Esophagus (tissue), 2 donors: ENCODE results near the gene TGFBR3L. TPM values are rescaled to one million over a fixed set of nuclear protein-coding genes. Genes with fewer than 3 reads are reported as not detected.

Source experiments
- H3K27ac ChIP-seq, 2 donors: one replicate each; pipeline ENCODE4 v1.5.1; 2013; ENCODE audit warnings: low read depth in 2 of 2, mild to moderate bottlenecking in 2 of 2, inconsistent platforms in 1 of 2, low read length in 1 of 2, moderate library complexity in 1 of 2
- H3K27me3 ChIP-seq, 2 donors: one replicate each; pipeline ENCODE4 v1.6.1; 2013; ENCODE audit warnings: low read length in 2 of 2, control low read depth in 1 of 2, mild to moderate bottlenecking in 1 of 2; ENCODE audit not compliant: insufficient read depth in 2 of 2, control insufficient read depth in 1 of 2
- H3K36me3 ChIP-seq, 2 donors: one replicate each; pipeline ENCODE4 v1.6.1; 2013; ENCODE audit warnings: low read length in 1 of 2; ENCODE audit not compliant: control insufficient read depth in 2 of 2, insufficient read depth in 2 of 2
- H3K4me1 ChIP-seq, 2 donors: one replicate each; pipeline ENCODE4 v1.6.1; 2013; ENCODE audit warnings: low read length in 1 of 2; ENCODE audit not compliant: control insufficient read depth in 2 of 2, insufficient read depth in 2 of 2
- H3K4me3 ChIP-seq, 2 donors: one replicate each; pipeline ENCODE4 v1.5.1; 2013; ENCODE audit warnings: low read length in 2 of 2, mild to moderate bottlenecking in 2 of 2, low read depth in 1 of 2, moderate library complexity in 1 of 2
- H3K9me3 ChIP-seq, 2 donors: one replicate each; pipeline ENCODE4 v1.6.1; 2013; ENCODE audit warnings: mild to moderate bottlenecking in 2 of 2, low read depth in 1 of 2, low read length in 1 of 2, moderate library complexity in 1 of 2; ENCODE audit not compliant: control insufficient read depth in 2 of 2, insufficient read depth in 1 of 2
- WGBS, 2 donors: extraction: QIAGEN DNeasy Blood & Tissue Kit; methylation state at CpG; one replicate each; pipeline ENCODE4 v1.1.7; 2013; 5-methylcytosine and 5-hydroxymethylcytosine counted together
- polyA plus RNA-seq, 2 donors: library from polyadenylated mRNA; stranded (reverse); fragments of 200-250 nt; gene quantifications; one replicate each; pipeline ENCODE4 v1.2.3, GENCODE V29; 2013
- donor health status: healthy with polysubstance abuse.
- donor health status: Bipolar disorder and iron deficiency.

Gene TGFBR3L
- polyA plus RNA-seq, 2 donors, result 0.08 TPM; not detected in 1

DNA sequence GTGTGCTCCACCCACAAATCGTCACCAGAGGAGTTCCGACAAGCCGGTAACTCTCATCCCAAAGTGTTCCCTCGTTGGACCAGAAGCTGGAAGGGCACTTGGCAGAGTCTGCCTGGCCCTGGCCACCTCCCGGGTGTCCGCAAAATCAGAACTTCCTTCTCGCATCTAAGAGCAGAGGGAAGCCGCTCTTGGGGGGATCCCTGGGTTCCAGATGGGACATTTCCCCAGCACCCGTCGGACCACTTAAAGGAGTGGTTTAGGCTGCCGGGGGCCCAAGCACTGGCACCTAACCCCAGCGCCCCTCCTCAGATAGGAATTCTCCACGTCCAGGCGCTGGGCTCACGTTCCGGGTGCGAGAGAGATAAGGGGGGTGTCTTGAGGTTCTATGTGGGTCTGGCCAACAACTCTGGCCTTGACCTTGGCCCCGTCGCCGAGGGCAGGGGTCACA, 11.8 kb upstream of the TGFBR3L start:
- peaks cover 0 to 10% of the 10 kb centered on the region in 2 donors for H3K36me3 ChIP-seq
- H3K4me1 ChIP-seq, result peaks cover 7 to 39% of the 10 kb centered on the region in 2 donors
- 9 to 14% methylated on average over 20 of the region's 20 CpGs for WGBS, 2 donors
- no peaks in the 10 kb centered on the region for H3K27me3 ChIP-seq
- H3K9me3 ChIP-seq, result peaks cover 0 to 1% of the 10 kb centered on the region in 2 donors
- H3K27ac ChIP-seq, result peak overlapping the region; percentile 82 to 94
- H3K4me3 ChIP-seq, result peak overlapping the region; percentile 55 to 85

DNA sequence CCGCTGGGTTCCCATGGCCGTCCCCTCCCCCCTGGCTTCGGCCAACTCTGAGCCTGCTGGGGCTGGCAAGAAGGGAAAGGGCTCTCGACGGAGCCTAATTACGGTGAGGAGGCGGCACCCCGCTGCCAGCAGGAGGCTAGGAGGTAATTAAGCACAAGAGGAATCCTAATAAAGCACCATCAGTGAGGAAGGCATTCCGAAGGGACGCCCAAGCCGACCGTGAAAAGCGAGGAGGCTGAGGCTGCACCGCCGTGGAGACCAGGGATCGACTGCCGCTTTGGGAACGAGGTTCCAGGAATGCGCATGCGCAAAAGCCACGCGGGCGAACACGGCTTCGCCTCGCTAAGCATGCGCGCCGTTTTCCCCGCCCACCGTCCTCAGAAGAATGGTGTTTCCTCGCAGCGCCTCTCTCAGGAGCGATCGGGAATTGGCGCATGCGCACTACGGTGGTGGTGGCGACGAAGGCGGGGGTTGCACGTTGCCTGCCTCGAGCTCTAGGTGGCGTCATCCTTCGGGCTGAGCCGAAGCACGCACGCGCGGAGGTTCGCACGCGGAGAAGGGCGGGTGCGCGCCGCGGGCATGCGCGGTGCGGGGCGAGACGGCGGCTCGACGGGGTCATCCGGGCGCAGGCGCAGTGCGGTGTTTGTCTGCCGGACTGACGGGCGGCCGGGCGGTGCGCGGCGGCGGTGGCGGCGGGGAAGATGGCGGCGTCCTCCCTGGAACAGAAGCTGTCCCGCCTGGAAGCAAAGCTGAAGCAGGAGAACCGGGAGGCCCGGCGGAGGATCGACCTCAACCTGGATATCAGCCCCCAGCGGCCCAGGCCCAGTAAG, 11.2 kb upstream of the TGFBR3L start, which contains the start of gene MAP2K7:
Gene MAP2K7 (plus strand): TSS at position 634 of the 830 bp plus-strand sequence. CDS start 68 bp downstream, at position 702.
- Histone ChIP-seq H3K27me3 (no peaks in the 10 kb centered on the region), H3K27ac (peak within 1 kb of the TSS; percentile 92 to 94), H3K9me3 (peaks cover 0 to 1% of the 10 kb centered on the region in 2 donors), H3K4me1 (peaks cover 7 to 41% of the 10 kb centered on the region in 2 donors), H3K36me3 (peaks cover 0 to 10% of the 10 kb centered on the region in 2 donors), H3K4me3 (peak within 1 kb of the TSS; percentile 73 to 85)
- 0 to 1% methylated on average over 73 to 89 of the region's 89 CpGs for WGBS, 2 donors

DNA sequence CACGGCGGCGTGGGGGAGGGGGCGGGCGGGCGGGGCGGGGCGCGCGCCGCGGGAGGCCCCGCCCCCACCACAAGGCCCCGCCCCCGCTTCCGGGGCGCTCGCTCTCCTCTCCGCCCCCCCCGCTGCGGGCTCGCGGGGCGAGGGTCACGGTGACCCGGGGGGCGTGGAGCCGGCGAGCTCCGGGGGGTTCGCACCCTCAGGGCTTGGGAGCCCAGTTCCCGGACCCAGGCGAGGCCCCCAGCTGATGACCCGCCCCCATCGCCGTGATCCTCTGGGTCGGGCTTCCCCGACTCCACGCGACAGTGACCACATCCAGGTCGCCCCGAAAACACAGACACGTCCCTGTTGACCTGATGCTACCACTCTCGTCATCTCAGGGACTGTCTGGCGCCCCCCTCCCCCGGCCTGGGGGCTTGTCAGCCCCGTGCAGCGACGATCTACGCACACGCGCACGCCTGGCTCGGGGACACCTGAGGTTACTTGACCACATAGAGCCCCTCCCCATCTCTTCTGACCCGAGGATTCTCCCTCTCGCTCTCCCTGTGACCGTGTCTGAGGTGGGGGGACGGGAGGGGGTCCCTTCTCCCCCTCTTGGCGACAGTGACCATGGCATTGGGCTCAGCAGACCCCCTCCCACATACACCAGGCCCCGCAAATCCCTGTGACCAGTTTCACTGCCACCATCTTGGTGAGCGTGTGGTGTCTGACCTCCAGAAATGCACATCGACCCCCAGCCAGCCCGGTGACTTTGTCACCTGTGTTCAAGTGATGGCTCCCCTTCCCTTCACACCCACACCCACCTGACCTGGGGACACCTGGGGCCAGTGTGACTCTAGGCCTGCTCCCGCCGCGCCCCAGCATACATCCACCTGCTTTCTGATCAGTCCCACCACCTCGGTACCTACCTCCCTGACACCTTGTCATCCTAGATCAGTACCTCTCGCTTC, 10.3 kb upstream of the TGFBR3L start:
- Histone ChIP-seq H3K27ac (peak overlapping the region; percentile 92 to 93), H3K4me3 (peak overlapping the region; percentile 73 to 85), H3K9me3 (peaks cover 0 to 1% of the 10 kb centered on the region in 2 donors), H3K4me1 (peaks cover 7 to 41% of the 10 kb centered on the region in 2 donors), H3K27me3 (no peaks in the 10 kb centered on the region), H3K36me3 (peaks cover 0 to 15% of the 10 kb centered on the region in 2 donors)
- WGBS, 2 donors, result 8 to 12% methylated on average over 43 to 68 of the region's 68 CpGs

DNA sequence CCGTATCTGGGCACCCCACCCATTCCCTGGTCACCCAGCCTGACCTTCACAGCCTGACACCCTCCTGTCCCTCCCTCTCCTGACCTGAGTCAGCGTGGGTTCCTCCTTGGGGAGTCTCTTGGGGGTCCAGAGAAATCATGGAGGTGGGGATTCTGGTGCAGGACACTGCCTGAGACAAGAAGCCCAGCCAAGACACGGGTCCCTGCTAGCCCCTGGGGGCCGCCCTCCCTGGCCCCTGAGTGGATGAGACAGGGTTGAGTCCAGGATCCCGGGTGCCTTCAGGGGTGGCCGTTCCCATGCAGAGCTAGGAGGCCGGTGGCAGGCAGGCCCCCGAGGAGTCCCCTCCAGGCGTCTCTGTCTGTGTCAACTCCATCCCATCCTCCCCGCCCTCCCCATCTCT, 9.4 kb upstream of the TGFBR3L start:
- no peak overlapping the region for H3K27ac ChIP-seq
- no peaks in the 10 kb centered on the region for H3K27me3 ChIP-seq
- peak overlapping the region in 1 of 2 donors; percentile 73 for H3K4me3 ChIP-seq
- H3K36me3 ChIP-seq, result peaks cover 0 to 16% of the 10 kb centered on the region in 2 donors
- H3K9me3 ChIP-seq, result peaks cover 0 to 1% of the 10 kb centered on the region in 2 donors
- H3K4me1 ChIP-seq, result peaks cover 4 to 33% of the 10 kb centered on the region in 2 donors
- 62 to 81% methylated on average over 10 of the region's 10 CpGs for WGBS, 2 donors

DNA sequence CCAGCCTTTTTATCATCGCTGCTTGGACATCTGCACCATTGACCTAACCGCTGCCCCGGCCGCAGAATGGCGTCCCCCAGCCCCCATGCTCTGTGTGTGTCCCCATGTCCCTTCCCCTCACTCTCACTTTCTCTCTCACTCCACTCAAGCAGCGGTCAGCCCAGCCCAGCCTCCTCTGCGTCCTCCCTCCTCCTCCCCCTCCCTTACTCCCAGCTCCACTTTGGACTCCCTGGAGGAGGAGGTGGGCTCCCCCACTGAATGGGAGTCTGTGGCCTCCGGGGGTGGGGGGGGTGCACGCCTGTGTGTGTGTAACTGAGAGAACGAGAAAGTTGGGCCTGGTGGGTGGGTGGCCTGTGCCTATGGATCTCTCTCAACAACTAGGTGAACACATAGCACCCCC, 8.8 kb upstream of the TGFBR3L start:
- Histone ChIP-seq H3K36me3 (peaks cover 4 to 22% of the 10 kb centered on the region in 2 donors), H3K27me3 (no peaks in the 10 kb centered on the region), H3K9me3 (peaks cover 0 to 3% of the 10 kb centered on the region in 2 donors), H3K4me3 (no peak overlapping the region), H3K4me1 (peaks cover 3 to 29% of the 10 kb centered on the region in 2 donors), H3K27ac (no peak overlapping the region)
- WGBS, 2 donors, result 88 to 90% methylated on average over 10 of the region's 10 CpGs

DNA sequence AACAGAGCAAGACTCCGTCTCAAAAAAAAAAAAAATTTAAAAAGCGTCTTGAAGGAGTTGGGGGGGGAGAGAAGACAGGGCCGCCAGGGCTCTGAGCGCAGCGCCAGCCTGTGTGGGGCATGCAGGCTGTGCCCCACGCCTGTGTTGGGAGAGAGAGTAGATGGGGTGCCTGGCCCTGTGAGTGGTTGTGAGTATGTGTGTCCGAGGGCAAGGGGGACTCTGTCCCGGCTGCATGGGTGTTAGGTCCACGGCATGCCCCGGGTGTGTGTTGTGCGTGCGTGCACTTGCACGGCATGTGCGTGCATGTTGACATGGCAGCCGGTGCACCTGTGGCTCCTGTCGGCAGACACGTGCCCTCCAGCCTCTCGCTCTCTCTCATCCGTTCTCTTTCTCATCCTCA, 7.5 kb upstream of the TGFBR3L start:
- Histone ChIP-seq H3K9me3 (peaks cover 0 to 3% of the 10 kb centered on the region in 2 donors), H3K27me3 (no peaks in the 10 kb centered on the region), H3K27ac (no peak overlapping the region), H3K4me1 (peaks cover 3 to 26% of the 10 kb centered on the region in 2 donors), H3K36me3 (peaks cover 12 to 33% of the 10 kb centered on the region in 2 donors), H3K4me3 (no peak overlapping the region)
- 64 to 73% methylated on average over 19 of the region's 19 CpGs for WGBS, 2 donors

DNA sequence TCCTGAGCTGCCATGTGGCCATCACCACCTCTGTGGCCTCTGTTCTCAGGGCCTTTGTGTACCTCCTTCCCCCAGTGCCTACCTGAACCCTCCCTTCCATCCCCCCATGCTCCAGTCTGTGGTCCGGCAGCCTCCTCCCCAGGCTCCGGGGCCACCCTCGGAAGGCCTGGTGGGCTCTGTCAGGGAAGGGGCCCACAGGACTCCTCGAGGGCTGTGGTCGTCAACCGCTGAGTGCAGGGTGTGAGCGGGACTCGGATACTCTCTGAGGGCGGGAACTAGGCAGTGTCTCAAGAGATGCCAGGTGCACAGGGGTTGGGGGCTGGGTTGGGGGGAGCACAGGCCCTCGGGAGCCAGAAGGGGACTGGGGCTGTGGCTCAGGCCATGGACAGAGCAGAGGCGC, 7.1 kb upstream of the TGFBR3L start:
- Histone ChIP-seq H3K9me3 (peaks cover 0 to 3% of the 10 kb centered on the region in 2 donors), H3K4me3 (no peak overlapping the region), H3K27ac (no peak overlapping the region), H3K27me3 (no peaks in the 10 kb centered on the region), H3K36me3 (peaks cover 12 to 36% of the 10 kb centered on the region in 2 donors), H3K4me1 (peaks cover 3 to 24% of the 10 kb centered on the region in 2 donors)
- WGBS, 2 donors, result 88 to 89% methylated on average over 11 of the region's 11 CpGs

DNA sequence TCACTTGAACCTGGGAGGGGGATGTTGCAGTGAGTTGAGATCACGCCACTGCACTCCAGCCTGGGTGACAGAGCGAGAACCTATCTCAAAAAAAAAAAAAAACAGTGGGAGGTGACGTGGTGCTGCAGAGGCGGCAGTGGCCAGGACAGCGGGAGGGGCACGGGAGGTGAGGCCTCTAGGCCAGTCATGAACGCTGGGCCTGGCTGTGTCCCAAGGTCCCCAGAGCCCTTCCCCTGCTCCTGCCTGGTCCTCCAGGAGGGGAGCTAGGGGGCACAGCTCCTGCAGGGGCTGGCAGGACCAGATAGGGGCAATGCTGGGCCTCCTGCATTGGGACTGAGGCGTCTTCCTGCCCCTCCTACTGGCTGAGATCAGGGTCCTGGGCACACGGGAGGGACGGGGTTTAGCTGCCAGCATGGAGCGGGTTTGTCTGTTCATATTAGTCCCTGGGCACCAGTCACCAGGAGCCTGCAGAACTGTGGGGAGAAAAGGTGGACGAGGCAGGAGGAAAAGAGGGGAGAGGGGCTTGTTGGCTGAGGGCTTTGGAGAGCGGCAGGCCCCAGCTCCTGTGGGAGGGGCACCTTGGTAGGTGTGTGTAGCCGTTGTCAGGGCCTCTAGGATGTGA, 6.4 kb upstream of the TGFBR3L start:
- peaks cover 12 to 42% of the 10 kb centered on the region in 2 donors for H3K36me3 ChIP-seq
- no peaks in the 10 kb centered on the region for H3K27me3 ChIP-seq
- 75 to 78% methylated on average over 14 of the region's 14 CpGs for WGBS, 2 donors
- H3K4me3 ChIP-seq, result no peak overlapping the region
- peaks cover 3 to 20% of the 10 kb centered on the region in 2 donors for H3K4me1 ChIP-seq
- H3K9me3 ChIP-seq, result peaks cover 0 to 3% of the 10 kb centered on the region in 2 donors
- H3K27ac ChIP-seq, result no peak overlapping the region
